ENCODE results near the gene SYNE3. TPM values are rescaled to one million over a fixed set of nuclear protein-coding genes. Genes with fewer than 3 reads are reported as not detected.

The SYNE3 gene
- total and polyA plus RNA-seq, 12 donors = 1.8 to 24.8 (median 10.8) TPM

GRCh38 chr14:95472819-95473251, 43.6 kb downstream of the SYNE3 start:
- no peak overlapping the region for H3K27ac ChIP-seq
- no peaks in the 10 kb centered on the region for H3K27me3 ChIP-seq
- no peaks in the 10 kb centered on the region for H3K9me3 ChIP-seq (replicated peaks in 1 of 3)
- DNase-seq = no peak
- WGBS, 4 donors = 68 to 81% (median 71%) methylated on average over 7 to 10 of the region's 10 CpGs
- no peak overlapping the region for H3K4me3 ChIP-seq
- H3K36me3 ChIP-seq (replicated peaks in 1 of 2) = peaks cover 0 to 15% of the 10 kb centered on the region in 2 donors
- no peak for TF ChIP-seq POLR2A (IDR thresholded peaks at IDR 0.05)
- no peak for TF ChIP-seq CTCF (IDR thresholded peaks at IDR 0.05)
- peaks cover 0 to 7% of the 10 kb centered on the region in 2 donors for H3K4me1 ChIP-seq (replicated peaks in 1 of 2)
- intact Hi-C loops (cut with DNase I) = no loop called here

- Histone ChIP-seq H3K27ac (peak overlapping the region in 1 of 5 donors; percentile 37), H3K27me3 (no peaks in the 10 kb centered on the region), H3K9me3 (replicated peaks in 1 of 3) (no peaks in the 10 kb centered on the region), H3K4me1 (replicated peaks in 1 of 2) (peaks cover 0 to 7% of the 10 kb centered on the region in 2 donors), H3K4me3 (no peak overlapping the region), H3K36me3 (replicated peaks in 1 of 2) (peaks cover 0 to 15% of the 10 kb centered on the region in 2 donors)
- TF ChIP-seq POLR2A (IDR thresholded peaks at IDR 0.05) (no peak), CTCF (IDR thresholded peaks at IDR 0.05) (no peak)
- intact Hi-C loops (cut with DNase I) = no loop called here
- WGBS, 4 donors = 42 to 56% (median 51%) methylated on average over 7 of the region's 7 CpGs
- DNase-seq = peak in 5 of 7 donors; percentile 42 to 53 (median 47)
These were observed 45.0 kb downstream of the SYNE3 start for GRCh38 chr14:95471476-95471875.

- peaks cover 0 to 7% of the 10 kb centered on the region in 2 donors for H3K4me1 ChIP-seq (replicated peaks in 1 of 2)
These were observed 45.4 kb downstream of the SYNE3 start for GRCh38 chr14:95471016-95471415.

GRCh38 chr14:95469134-95469481, 47.3 kb downstream of the SYNE3 start:
- 66 to 86% (median 75%) methylated on average over 3 of the region's 3 CpGs for whole genome bisulfite sequencing, 4 donors
- TF ChIP-seq CTCF (IDR thresholded peaks at IDR 0.05) (no peak), POLR2A (IDR thresholded peaks at IDR 0.05) (no peak)
- intact Hi-C loops (cut with DNase I) = no loop called here
- H3K9me3 ChIP-seq (replicated peaks in 1 of 3) = no peaks in the 10 kb centered on the region
- no peak for DNase-seq
- H3K4me3 ChIP-seq = no peak overlapping the region
- H3K27ac ChIP-seq = no peak overlapping the region
- no peaks in the 10 kb centered on the region for H3K27me3 ChIP-seq
- H3K36me3 ChIP-seq (replicated peaks in 1 of 2) = peaks cover 0 to 5% of the 10 kb centered on the region in 2 donors
- peaks cover 0 to 7% of the 10 kb centered on the region in 2 donors for H3K4me1 ChIP-seq (replicated peaks in 1 of 2)

More at GRCh38 chr14:95471016-95471415, 45.4 kb downstream of the SYNE3 start:
- no peaks in the 10 kb centered on the region for H3K9me3 ChIP-seq (replicated peaks in 1 of 3)
- no peak overlapping the region for H3K27ac ChIP-seq
- no peaks in the 10 kb centered on the region for H3K27me3 ChIP-seq
- TF ChIP-seq CTCF (IDR thresholded peaks at IDR 0.05) (no peak), POLR2A (IDR thresholded peaks at IDR 0.05) (no peak)
- 89 to 100% (median 93%) methylated on average over 2 of the region's 2 CpGs for WGBS, 4 donors
- no peak for DNase-seq
- peaks cover 0 to 15% of the 10 kb centered on the region in 2 donors for H3K36me3 ChIP-seq (replicated peaks in 1 of 2)
- no peak overlapping the region for H3K4me3 ChIP-seq
- intact Hi-C loops (cut with DNase I) = no loop called here
